ENCODE measurements around the gene NELL1.

The NELL1 gene

DNA sequence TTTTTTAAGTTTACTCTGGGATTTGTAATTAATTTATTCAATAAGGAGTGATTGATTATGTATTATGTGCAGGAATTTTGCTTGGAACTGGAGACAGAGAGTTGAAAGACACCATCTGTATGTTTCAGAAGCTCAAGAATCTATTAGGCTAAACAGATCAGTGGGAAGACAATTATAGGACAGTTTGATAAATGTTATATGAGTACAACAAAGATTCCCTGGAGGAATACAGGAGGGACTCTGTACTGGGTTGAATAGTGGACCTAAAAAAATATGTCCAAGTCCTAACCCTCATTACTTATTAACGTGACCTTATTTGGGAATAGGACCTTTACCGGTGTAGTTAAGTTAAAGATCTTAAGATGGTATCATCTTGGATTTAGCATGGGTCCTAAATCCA is 681.2 kb downstream of the NELL1 start:
- intact Hi-C loops (cut with DNase I; ENCODE audit: low total_unique reads): no loop called here

DNA sequence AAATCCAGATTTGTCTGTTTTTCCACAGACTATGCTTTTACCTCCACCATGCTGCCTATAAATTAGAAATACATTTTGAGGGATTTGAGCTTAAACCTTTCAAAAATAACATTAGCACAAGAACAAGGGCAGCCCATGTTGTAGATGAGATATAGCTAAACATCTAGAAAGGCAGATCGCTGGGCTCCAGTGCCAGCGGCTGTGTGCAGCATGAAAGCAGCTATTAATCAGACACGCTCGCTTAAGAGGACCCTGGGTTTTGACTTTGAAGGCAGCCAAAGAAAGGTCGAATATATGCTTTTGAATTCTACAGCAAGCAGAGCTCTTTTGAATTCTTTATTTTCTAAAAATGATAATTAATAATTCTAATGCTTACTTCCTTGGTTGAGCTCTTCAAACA is 684.0 kb downstream of the NELL1 start:
- no peaks in the 10 kb centered on the region for H3K9me3 ChIP-seq
- DNase-seq: no peak
- H3K4me3 ChIP-seq: no peak overlapping the region
- no peaks in the 10 kb centered on the region for H3K4me1 ChIP-seq
- intact Hi-C loops (cut with DNase I; ENCODE audit: low total_unique reads): no loop called here
- no peak overlapping the region for H3K27ac ChIP-seq
- no peaks in the 10 kb centered on the region for H3K27me3 ChIP-seq
- no peaks in the 10 kb centered on the region for H3K36me3 ChIP-seq
- TF ChIP-seq, protein P1, sequence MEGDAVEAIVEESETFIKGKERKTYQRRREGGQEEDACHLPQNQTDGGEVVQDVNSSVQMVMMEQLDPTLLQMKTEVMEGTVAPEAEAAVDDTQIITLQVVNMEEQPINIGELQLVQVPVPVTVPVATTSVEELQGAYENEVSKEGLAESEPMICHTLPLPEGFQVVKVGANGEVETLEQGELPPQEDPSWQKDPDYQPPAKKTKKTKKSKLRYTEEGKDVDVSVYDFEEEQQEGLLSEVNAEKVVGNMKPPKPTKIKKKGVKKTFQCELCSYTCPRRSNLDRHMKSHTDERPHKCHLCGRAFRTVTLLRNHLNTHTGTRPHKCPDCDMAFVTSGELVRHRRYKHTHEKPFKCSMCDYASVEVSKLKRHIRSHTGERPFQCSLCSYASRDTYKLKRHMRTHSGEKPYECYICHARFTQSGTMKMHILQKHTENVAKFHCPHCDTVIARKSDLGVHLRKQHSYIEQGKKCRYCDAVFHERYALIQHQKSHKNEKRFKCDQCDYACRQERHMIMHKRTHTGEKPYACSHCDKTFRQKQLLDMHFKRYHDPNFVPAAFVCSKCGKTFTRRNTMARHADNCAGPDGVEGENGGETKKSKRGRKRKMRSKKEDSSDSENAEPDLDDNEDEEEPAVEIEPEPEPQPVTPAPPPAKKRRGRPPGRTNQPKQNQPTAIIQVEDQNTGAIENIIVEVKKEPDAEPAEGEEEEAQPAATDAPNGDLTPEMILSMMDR (IDR thresholded peaks at IDR 0.05): no peak

More for the DNA sequence above, 681.2 kb downstream of the NELL1 start:
- H3K27ac ChIP-seq: no peak overlapping the region
- no peaks in the 10 kb centered on the region for H3K36me3 ChIP-seq
- TF ChIP-seq, protein P1 (IDR thresholded peaks at IDR 0.05): no peak
- H3K27me3 ChIP-seq: no peaks in the 10 kb centered on the region
- no peak for DNase-seq
- no peaks in the 10 kb centered on the region for H3K4me1 ChIP-seq
- H3K4me3 ChIP-seq: no peak overlapping the region
- no peaks in the 10 kb centered on the region for H3K9me3 ChIP-seq

DNA sequence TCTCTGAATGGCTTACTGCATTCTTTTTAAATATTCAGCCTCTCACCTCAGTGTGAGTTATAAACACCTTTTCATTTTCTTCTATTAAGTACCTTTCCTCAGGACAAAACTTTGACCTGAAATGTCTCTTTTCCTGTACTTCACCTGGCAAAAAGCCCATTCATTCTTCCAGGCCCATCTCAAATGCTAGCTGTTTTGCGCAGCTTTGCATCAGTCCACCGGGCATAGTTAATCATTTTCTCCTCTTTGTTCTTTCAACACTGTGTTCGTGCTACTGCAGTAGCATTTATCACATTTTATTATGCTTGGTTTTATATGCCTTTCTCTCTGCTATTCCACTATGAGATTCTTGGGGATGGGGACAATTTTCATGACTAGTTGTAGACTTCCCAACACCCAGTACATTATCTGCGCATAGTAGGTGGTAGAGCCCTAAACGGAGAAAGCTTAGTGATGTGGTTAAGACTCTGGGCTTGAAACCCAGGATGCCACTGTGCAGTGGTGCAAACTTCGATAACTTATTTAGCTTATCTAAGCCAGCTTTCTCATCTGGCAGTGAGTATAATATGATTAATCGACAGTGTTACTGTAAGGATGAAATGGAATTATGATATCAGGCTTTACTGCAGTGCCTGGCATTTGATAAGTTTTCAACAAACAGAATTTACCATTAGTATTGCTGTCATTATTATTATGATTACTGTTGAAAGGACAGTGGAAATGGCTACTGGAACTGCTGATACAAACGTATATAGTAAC is 695.7 kb downstream of the NELL1 start:
- H3K4me1 ChIP-seq: no peaks in the 10 kb centered on the region
- intact Hi-C loops (cut with DNase I; ENCODE audit: low total_unique reads): no loop called here
- no peak overlapping the region for H3K27ac ChIP-seq
- DNase-seq: no peak
- no peaks in the 10 kb centered on the region for H3K27me3 ChIP-seq
- no peak overlapping the region for H3K4me3 ChIP-seq
- H3K36me3 ChIP-seq: no peaks in the 10 kb centered on the region
- H3K9me3 ChIP-seq: no peaks in the 10 kb centered on the region
- TF ChIP-seq, protein P1 (IDR thresholded peaks at IDR 0.05): no peak

DNA sequence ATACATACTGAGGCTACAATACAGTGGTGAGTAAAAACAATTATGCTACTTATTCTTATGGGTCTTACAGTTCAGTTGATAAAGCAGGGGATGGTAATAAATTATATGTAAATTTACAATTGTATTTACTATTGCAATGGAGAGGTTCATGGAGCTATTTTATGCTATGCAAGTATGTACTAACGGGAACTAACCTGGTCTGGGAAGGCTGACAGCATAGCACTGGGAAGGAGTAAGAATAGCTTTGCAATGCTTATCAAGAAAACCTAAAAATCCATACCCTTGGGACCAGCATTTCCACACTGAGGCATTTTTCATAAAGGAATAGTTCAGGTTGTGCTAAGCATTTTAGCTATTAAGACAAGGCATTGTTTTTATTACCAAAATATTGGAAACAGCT is 700.6 kb downstream of the NELL1 start:
- no peak for DNase-seq
- intact Hi-C loops (cut with DNase I; ENCODE audit: low total_unique reads): no loop called here
- no peak overlapping the region for H3K4me3 ChIP-seq
- no peak overlapping the region for H3K27ac ChIP-seq
- TF ChIP-seq, protein P1 (IDR thresholded peaks at IDR 0.05): no peak
- H3K36me3 ChIP-seq: no peaks in the 10 kb centered on the region
- H3K27me3 ChIP-seq: no peaks in the 10 kb centered on the region
- no peaks in the 10 kb centered on the region for H3K9me3 ChIP-seq
- H3K4me1 ChIP-seq: no peaks in the 10 kb centered on the region

DNA sequence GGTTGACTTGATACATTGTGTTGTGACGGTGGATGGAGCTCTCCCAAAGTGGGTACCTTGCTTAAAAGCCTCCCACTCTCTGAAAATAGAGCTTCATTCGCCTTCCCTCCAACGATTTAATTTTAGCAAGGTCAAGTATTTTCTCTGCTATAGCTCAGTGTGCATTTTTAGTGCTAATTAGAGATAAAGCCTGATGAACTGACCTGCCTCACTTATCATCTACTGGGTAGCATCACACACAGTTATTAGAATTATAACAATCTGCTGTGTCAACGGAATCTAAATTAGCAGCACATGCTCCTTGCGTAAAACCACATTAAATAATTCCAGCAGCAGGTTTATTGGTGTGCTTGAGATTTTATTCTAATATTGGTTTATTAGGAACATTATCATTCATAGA is 701.7 kb downstream of the NELL1 start:
- intact Hi-C loops (cut with DNase I; ENCODE audit: low total_unique reads): no loop called here
- TF ChIP-seq, protein P1 (IDR thresholded peaks at IDR 0.05): no peak
- Histone ChIP-seq H3K27me3 (no peaks in the 10 kb centered on the region), H3K9me3 (no peaks in the 10 kb centered on the region), H3K27ac (no peak overlapping the region), H3K36me3 (no peaks in the 10 kb centered on the region), H3K4me3 (no peak overlapping the region), H3K4me1 (no peaks in the 10 kb centered on the region)
- DNase-seq: no peak

All from tibial artery (tissue), 4 donors.